ENCODE data around the gene STAT4. TPM values are rescaled to one million over a fixed set of nuclear protein-coding genes. Genes with fewer than 3 reads are reported as not detected.

The STAT4 gene
- polyA plus RNA-seq, 1 donor: 3.7 TPM

DNA sequence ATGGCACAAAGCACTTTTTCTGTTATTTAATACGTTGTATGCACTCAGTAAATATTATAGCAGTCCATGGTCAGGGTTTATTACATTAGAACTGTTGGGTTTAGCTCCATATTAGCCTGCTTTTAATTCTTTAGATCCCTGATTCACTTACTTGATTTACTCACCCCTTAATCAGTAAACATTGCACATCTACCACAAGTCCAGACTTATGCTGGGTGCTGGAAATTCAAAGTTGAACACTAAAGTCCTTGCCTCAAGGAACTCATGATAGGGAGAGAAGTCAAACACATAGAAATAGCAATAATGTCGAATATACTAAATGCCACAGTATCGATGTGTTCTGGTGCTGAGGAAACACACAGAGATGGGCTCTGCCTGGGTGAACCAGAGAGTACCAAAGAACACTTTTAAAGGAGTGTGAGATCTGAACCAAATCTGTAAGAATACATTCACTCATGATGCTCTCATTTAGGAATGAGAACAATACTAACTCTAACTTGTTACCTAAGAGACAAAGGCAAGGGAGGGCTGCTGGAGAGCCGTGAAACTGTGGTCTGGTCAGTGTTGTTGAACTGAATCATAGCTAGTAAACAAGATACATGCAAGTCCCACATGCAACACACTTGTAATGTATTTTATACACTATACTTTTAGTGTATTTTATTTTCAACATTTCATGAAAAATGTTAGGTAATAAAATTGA is 4.9 kb downstream of the STAT4 start:
- Histone ChIP-seq H3K9me3 (ENCODE audit: control insufficient read depth, low read depth, low read length) (no peaks in the 10 kb centered on the region), H3K36me3 (ENCODE audit: control insufficient read depth, insufficient read depth, low read length) (no peaks in the 10 kb centered on the region), H3K27me3 (ENCODE audit: control insufficient read depth, insufficient read depth, low read length) (no peaks in the 10 kb centered on the region), H3K4me3 (ENCODE audit: low read length) (no peak overlapping the region), H3K27ac (ENCODE audit: low read length) (no peak overlapping the region), H3K4me1 (ENCODE audit: control insufficient read depth, insufficient read depth, low read length) (no peaks in the 10 kb centered on the region)
- 100% methylated on average over 2 of the region's 4 CpGs for WGBS (ENCODE audit: insufficient coverage, low lambda C conversion rate)
- no peak for DNase-seq

DNA sequence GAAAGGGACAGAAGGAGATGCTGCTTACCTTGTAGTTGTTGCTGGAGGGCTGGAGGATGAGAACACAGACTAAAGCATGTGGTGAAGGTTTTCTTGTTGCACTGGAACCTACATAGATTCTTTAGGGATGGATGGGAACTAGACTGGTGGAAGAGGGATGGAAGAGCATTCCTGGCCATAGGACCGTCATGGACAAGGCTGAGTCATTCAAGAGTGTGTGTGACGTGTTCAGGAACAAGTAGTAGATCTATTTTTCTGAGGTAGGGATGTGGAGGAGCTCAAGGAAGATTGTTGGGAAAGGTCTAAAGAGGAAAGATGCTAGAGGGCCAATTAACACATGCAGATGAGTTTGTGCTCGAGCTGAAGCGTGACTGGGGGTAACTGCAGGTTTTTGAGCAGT is 6.6 kb downstream of the STAT4 start:
- 100% methylated on average over 2 of the region's 4 CpGs for WGBS (ENCODE audit: insufficient coverage, low lambda C conversion rate)
- DNase-seq: no peak
- H3K4me3 ChIP-seq (ENCODE audit: low read length): no peak overlapping the region
- no peaks in the 10 kb centered on the region for H3K4me1 ChIP-seq (ENCODE audit: control insufficient read depth, insufficient read depth, low read length)
- H3K36me3 ChIP-seq (ENCODE audit: control insufficient read depth, insufficient read depth, low read length): no peaks in the 10 kb centered on the region
- no peak overlapping the region for H3K27ac ChIP-seq (ENCODE audit: low read length)
- no peaks in the 10 kb centered on the region for H3K27me3 ChIP-seq (ENCODE audit: control insufficient read depth, insufficient read depth, low read length)
- H3K9me3 ChIP-seq (ENCODE audit: control insufficient read depth, low read depth, low read length): no peaks in the 10 kb centered on the region

DNA sequence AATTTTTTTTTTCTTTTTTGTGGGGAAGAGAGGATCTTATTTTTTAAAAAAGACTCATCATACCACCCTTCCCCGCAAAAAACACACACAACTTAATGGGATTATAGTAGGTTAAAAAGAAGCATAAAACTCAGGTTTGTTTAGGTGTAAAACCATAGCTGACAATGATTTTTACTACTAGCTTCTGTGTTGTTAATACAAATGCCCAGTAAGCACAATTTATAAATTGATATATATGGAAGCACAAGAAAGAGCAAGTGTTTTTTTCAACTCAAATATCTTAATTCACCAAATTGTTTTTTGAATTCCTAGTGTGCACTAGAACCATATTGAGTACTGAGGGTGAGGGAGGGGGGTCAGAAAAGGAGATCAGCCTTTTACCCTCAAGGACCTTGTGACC is 7.0 kb downstream of the STAT4 start:
- Histone ChIP-seq H3K9me3 (ENCODE audit: control insufficient read depth, low read depth, low read length) (no peaks in the 10 kb centered on the region), H3K36me3 (ENCODE audit: control insufficient read depth, insufficient read depth, low read length) (no peaks in the 10 kb centered on the region), H3K27ac (ENCODE audit: low read length) (no peak overlapping the region), H3K4me1 (ENCODE audit: control insufficient read depth, insufficient read depth, low read length) (no peaks in the 10 kb centered on the region), H3K27me3 (ENCODE audit: control insufficient read depth, insufficient read depth, low read length) (no peaks in the 10 kb centered on the region), H3K4me3 (ENCODE audit: low read length) (no peak overlapping the region)
- WGBS (ENCODE audit: insufficient coverage, low lambda C conversion rate): no CpG with 5 or more reads among the region's 1 CpG
- DNase-seq: no peak

DNA sequence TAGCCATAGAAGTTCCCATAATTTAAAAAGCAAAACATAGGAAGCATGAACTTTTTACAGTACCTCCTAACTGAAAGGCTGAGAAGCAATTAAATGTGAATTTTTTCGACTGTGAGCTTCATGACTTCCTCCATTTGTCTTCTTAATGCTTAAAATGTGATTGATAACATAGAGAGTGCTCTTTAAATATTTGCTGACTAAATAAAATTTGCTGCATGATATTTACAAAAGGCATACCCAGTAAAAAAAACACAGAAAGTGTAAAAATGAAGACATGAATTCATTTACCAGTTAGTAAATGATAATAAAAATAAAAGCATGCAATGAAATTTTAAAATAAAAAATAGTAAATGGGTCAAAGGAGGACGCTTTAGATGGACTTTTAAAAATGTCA is 21.9 kb downstream of the STAT4 start:
- Histone ChIP-seq H3K27me3 (ENCODE audit: control insufficient read depth, insufficient read depth, low read length) (no peaks in the 10 kb centered on the region), H3K4me3 (ENCODE audit: low read length) (no peak overlapping the region), H3K36me3 (ENCODE audit: control insufficient read depth, insufficient read depth, low read length) (no peaks in the 10 kb centered on the region), H3K4me1 (ENCODE audit: control insufficient read depth, insufficient read depth, low read length) (no peaks in the 10 kb centered on the region), H3K27ac (ENCODE audit: low read length) (no peak overlapping the region), H3K9me3 (ENCODE audit: control insufficient read depth, low read depth, low read length) (no peaks in the 10 kb centered on the region)
- DNase-seq: no peak
- 67% methylated on average over 2 of the region's 2 CpGs for WGBS (ENCODE audit: insufficient coverage, low lambda C conversion rate)

DNA sequence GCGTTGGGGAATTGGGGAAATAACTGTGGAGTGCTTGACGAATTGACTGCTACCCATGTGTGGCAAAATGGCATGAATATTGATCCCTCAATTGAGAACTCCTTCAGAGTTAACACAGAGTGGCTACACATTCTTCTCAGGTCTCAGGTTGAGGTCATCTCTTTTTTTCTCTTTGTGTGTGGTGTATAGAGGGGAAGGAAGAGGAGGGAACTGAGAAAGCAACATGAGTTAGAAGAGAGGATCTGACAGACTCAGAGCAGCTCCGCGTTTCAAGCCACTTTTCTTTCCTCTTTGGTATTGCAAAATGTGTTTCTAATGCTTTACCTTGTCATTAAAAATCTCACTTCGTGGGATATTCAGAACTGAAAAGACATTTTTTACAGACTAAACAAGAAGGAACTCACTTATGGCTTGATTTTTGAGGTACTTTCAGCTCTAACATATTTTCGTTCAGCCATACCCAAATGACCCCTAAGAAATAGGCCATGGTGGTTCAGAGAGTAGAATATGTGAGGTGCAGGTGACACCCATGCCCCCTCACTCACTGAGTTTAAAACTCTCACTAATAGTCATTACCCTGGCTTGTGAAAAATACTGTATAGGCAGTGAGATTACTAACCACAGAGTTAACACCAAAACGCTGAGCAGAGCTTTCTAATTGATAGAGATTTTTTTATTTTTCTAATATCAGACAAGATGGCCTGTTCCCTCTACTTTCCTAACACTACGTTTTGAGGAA is 22.5 kb downstream of the STAT4 start:
- H3K4me3 ChIP-seq (ENCODE audit: low read length): no peak overlapping the region
- H3K9me3 ChIP-seq (ENCODE audit: control insufficient read depth, low read depth, low read length): no peaks in the 10 kb centered on the region
- no peak overlapping the region for H3K27ac ChIP-seq (ENCODE audit: low read length)
- no peaks in the 10 kb centered on the region for H3K36me3 ChIP-seq (ENCODE audit: control insufficient read depth, insufficient read depth, low read length)
- no peaks in the 10 kb centered on the region for H3K27me3 ChIP-seq (ENCODE audit: control insufficient read depth, insufficient read depth, low read length)
- 64% methylated on average over 5 of the region's 8 CpGs for WGBS (ENCODE audit: insufficient coverage, low lambda C conversion rate)
- no peaks in the 10 kb centered on the region for H3K4me1 ChIP-seq (ENCODE audit: control insufficient read depth, insufficient read depth, low read length)
- no peak for DNase-seq

DNA sequence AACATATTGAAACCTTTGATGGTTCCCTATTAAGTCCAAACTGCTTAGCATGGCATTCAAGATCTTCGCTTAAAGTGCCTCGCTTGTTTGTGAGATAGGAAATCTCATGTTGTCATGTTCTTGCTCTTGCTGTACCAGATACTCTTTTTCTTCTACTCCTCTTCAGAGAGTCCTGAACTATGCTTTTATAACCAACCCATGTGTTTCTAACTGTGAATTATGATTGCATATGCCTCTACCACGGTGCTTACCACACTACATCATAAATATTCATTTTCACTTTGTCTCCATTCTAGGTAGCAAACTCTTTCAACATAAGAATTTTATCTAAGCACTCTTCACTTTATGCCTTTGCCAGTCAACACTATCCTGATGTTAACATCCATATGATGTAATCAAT is 23.6 kb downstream of the STAT4 start:
- Histone ChIP-seq H3K27me3 (ENCODE audit: control insufficient read depth, insufficient read depth, low read length) (no peaks in the 10 kb centered on the region), H3K4me1 (ENCODE audit: control insufficient read depth, insufficient read depth, low read length) (no peaks in the 10 kb centered on the region), H3K36me3 (ENCODE audit: control insufficient read depth, insufficient read depth, low read length) (no peaks in the 10 kb centered on the region), H3K27ac (ENCODE audit: low read length) (no peak overlapping the region), H3K4me3 (ENCODE audit: low read length) (no peak overlapping the region), H3K9me3 (ENCODE audit: control insufficient read depth, low read depth, low read length) (no peaks in the 10 kb centered on the region)
- 89% methylated on average over 3 of the region's 3 CpGs for WGBS (ENCODE audit: insufficient coverage, low lambda C conversion rate)
- no peak for DNase-seq

DNA sequence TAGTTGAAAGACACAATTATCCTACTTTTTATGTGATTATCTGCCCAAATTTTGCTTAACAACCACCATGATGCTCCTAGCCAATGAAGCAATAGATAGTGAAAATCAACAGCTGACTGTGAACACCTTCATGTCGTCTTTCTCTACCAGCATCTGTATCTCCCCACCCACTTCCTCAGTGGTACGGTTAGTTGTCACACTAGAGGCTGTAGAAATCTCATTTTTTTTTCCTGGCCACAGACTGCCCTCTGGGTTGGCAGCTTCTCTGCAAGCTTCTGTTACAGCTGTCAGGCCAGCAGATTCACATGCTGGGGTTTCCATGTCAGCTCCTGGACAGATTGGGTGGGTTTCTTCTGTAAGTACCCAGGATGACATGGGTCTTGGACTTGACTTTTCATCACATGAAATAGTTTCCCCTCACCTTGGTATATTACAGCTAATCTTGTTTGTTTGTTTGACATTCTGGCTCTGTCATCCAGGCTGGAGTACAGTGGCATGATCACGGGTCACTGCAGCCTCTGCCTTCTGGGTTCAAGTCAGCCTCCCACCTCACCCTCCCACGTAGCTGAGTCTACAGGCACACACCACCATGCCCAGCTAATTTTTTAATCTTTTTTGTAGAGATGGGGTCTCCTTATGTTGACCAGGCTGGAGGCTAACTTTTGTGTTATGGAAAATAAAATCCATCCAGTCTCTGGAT is 24.3 kb downstream of the STAT4 start:
- Histone ChIP-seq H3K36me3 (ENCODE audit: control insufficient read depth, insufficient read depth, low read length) (no peaks in the 10 kb centered on the region), H3K27me3 (ENCODE audit: control insufficient read depth, insufficient read depth, low read length) (no peaks in the 10 kb centered on the region), H3K4me1 (ENCODE audit: control insufficient read depth, insufficient read depth, low read length) (no peaks in the 10 kb centered on the region), H3K4me3 (ENCODE audit: low read length) (no peak overlapping the region), H3K9me3 (ENCODE audit: control insufficient read depth, low read depth, low read length) (no peaks in the 10 kb centered on the region), H3K27ac (ENCODE audit: low read length) (no peak overlapping the region)
- WGBS (ENCODE audit: insufficient coverage, low lambda C conversion rate): 83% methylated on average over 1 of the region's 4 CpGs
- DNase-seq: no peak

DNA sequence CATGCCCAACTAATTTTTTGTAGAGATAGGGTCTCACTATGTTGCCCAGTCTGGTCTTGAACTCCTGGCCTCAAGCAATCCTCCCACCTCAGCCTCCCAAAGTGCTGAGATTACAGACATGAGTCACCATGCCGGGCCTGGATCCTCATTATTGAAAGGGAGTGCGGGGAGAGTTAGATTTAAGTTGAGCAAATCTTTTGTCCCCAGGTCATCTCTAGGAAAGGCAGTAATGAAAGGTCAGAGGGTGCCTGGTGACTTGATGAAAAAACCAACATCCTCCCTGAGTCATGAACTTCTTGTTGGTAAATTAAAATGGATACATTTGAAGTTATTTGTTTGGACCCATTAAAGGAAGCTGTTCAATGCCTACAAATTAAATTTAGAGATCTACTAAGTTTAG is 25.1 kb downstream of the STAT4 start:
- 0% methylated on average over 1 of the region's 2 CpGs for WGBS (ENCODE audit: insufficient coverage, low lambda C conversion rate)
- H3K4me1 ChIP-seq (ENCODE audit: control insufficient read depth, insufficient read depth, low read length): no peaks in the 10 kb centered on the region
- no peak for DNase-seq
- no peaks in the 10 kb centered on the region for H3K27me3 ChIP-seq (ENCODE audit: control insufficient read depth, insufficient read depth, low read length)
- no peaks in the 10 kb centered on the region for H3K36me3 ChIP-seq (ENCODE audit: control insufficient read depth, insufficient read depth, low read length)
- no peaks in the 10 kb centered on the region for H3K9me3 ChIP-seq (ENCODE audit: control insufficient read depth, low read depth, low read length)
- H3K4me3 ChIP-seq (ENCODE audit: low read length): no peak overlapping the region
- H3K27ac ChIP-seq (ENCODE audit: low read length): no peak overlapping the region

DNA sequence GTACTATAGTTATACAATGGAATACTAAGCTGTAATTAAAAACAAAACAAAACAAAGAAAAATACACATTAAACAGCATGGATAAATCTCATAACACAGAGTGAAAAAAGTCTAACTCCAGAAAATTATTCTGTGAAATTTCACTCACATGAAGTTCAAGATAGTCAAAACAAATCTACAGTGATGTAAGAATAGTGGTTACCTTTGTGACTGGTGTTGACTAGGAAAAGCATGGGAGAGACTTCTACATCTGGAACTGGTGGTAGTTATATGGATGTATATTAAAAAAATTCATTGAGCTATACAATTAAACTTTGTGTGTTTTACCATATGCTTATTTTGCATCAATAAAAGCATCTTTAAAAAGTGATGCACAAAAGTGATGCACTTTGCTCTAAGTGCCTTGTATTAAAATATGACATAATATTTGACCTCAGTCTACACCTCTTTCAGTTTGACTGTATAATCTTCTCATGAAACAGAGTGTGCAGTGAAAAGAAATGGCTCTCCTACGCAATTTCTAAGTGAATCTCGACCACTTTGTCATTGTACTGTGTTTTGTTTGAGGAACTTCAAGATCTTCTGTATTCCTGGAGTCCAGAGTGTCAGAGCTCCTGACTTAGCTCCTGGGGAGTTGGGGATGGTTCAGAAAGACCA is 28.0 kb downstream of the STAT4 start:
- H3K4me1 ChIP-seq (ENCODE audit: control insufficient read depth, insufficient read depth, low read length): no peaks in the 10 kb centered on the region
- no peak for DNase-seq
- no peak overlapping the region for H3K4me3 ChIP-seq (ENCODE audit: low read length)
- no CpG with 5 or more reads among the region's 2 CpGs for WGBS (ENCODE audit: insufficient coverage, low lambda C conversion rate)
- no peaks in the 10 kb centered on the region for H3K27me3 ChIP-seq (ENCODE audit: control insufficient read depth, insufficient read depth, low read length)
- H3K36me3 ChIP-seq (ENCODE audit: control insufficient read depth, insufficient read depth, low read length): no peaks in the 10 kb centered on the region
- H3K27ac ChIP-seq (ENCODE audit: low read length): no peak overlapping the region
- H3K9me3 ChIP-seq (ENCODE audit: control insufficient read depth, low read depth, low read length): no peaks in the 10 kb centered on the region

DNA sequence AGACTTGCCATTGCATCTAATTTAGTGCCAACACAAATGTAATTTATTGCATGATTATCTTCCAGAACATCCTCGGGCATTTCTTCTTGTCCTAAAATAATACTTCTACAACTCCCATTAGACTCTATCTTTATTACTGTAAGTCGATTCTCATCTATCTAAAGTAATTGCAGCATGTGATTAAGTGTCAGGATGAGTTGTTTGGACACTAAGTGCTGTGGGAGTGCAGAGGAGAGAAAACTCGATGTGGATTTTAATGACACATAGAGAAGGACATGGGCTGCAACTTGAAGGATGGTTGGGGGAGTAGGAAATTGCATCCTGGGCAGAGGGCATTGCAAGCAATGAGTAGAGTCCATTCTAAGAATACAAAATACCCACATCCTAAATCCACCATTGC is 33.5 kb downstream of the STAT4 start:
- 67% methylated on average over 1 of the region's 3 CpGs for WGBS (ENCODE audit: insufficient coverage, low lambda C conversion rate)
- Histone ChIP-seq H3K4me3 (ENCODE audit: low read length) (no peak overlapping the region), H3K27me3 (ENCODE audit: control insufficient read depth, insufficient read depth, low read length) (no peaks in the 10 kb centered on the region), H3K36me3 (ENCODE audit: control insufficient read depth, insufficient read depth, low read length) (no peaks in the 10 kb centered on the region), H3K9me3 (ENCODE audit: control insufficient read depth, low read depth, low read length) (no peaks in the 10 kb centered on the region), H3K27ac (ENCODE audit: low read length) (no peak overlapping the region), H3K4me1 (ENCODE audit: control insufficient read depth, insufficient read depth, low read length) (no peaks in the 10 kb centered on the region)
- DNase-seq: no peak

Data from large intestine (tissue), 3 donors.